Loucy (cell line): ENCODE results near the gene MRPS14.

Experiments
- H2AFZ ChIP-seq: fragments of 200-600 bp; sonication (generic); 2 replicates; pipeline ENCODE4 v1.6.0; 2016; ENCODE audit warnings: antibody characterized with exemption, mild to moderate bottlenecking, low read length, moderate library complexity
- H3F3A ChIP-seq: fragments of 200-600 bp; 2 replicates; pipeline ENCODE4 v1.6.0; 2016; ENCODE audit warnings: antibody characterized with exemption, low read depth, mild to moderate bottlenecking
- H3K27me3 ChIP-seq: fragments of 200-600 bp; sonication (generic); 2 replicates; pipeline ENCODE4 v1.6.1; 2014; ENCODE audit warnings: low read length, mild to moderate bottlenecking; ENCODE audit not compliant: insufficient read depth, poor library complexity, severe bottlenecking
- H3K36me3 ChIP-seq: fragments of 200-600 bp; sonication (generic); 2 replicates; pipeline ENCODE4 v1.6.1; 2016; ENCODE audit warnings: low read length; ENCODE audit not compliant: insufficient read depth
- H3K4me1 ChIP-seq: fragments of 200-600 bp; sonication (generic); 2 replicates; pipeline ENCODE4 v1.5.1; 2014; ENCODE audit warnings: low read length, mild to moderate bottlenecking; ENCODE audit not compliant: insufficient read depth, poor library complexity, severe bottlenecking
- H3K4me2 ChIP-seq: fragments of 200-600 bp; sonication (generic); 2 replicates; pipeline ENCODE4 v1.6.0; 2014; ENCODE audit warnings: antibody characterized with exemption, low read length, low read depth, mild to moderate bottlenecking; ENCODE audit not compliant: poor library complexity, severe bottlenecking
- H3K4me3 ChIP-seq: fragments of 200-600 bp; sonication (generic); 2 replicates; pipeline ENCODE4 v1.5.1; 2014; ENCODE audit warnings: low read length, mild to moderate bottlenecking, mixed read lengths; ENCODE audit not compliant: poor library complexity, severe bottlenecking
- H3K79me2 ChIP-seq: fragments of 200-600 bp; sonication (generic); 2 replicates; pipeline ENCODE4 v1.6.1; 2014; ENCODE audit warnings: low read length; ENCODE audit not compliant: insufficient read depth
- H3K9ac ChIP-seq: fragments of 200-600 bp; sonication (generic); 2 replicates; pipeline ENCODE4 v1.6.0; 2014; ENCODE audit warnings: mild to moderate bottlenecking, low read depth, low read length, moderate library complexity; ENCODE audit not compliant: poor library complexity, severe bottlenecking
- H3K9me2 ChIP-seq: fragments of 200-600 bp; sonication (generic); replicated peaks from 2 replicates; pipeline ENCODE4 v1.6.1; 2016; ENCODE audit warnings: low read depth, low read length, mixed read lengths
- H3K9me3 ChIP-seq: fragments of 200-600 bp; sonication (generic); 2 replicates; pipeline ENCODE4 v1.6.1; 2014; ENCODE audit warnings: mild to moderate bottlenecking, antibody characterized with exemption, low read length, low read depth; ENCODE audit not compliant: insufficient read depth
- H4K20me1 ChIP-seq: fragments of 200-600 bp; sonication (generic); 2 replicates; pipeline ENCODE4 v1.6.0; 2014; ENCODE audit warnings: antibody characterized with exemption, low read length, mild to moderate bottlenecking; ENCODE audit not compliant: insufficient read depth, poor library complexity, severe bottlenecking
- CTCF ChIP-seq: fragments of 200-600 bp; sonication (generic); conservative IDR thresholded peaks from 2 replicates; pipeline ENCODE4 v1.5.1; 2014; ENCODE audit warnings: mild to moderate bottlenecking, antibody characterized with exemption, low read length
- EZH2phosphoT487 ChIP-seq: fragments of 200-600 bp; IDR thresholded peaks from 2 replicates; pipeline ENCODE4 v1.6.1; 2018; ENCODE audit warnings: antibody characterized with exemption, mild to moderate bottlenecking, moderate library complexity, borderline replicate concordance

Gene MRPS14

GRCh38 chr1:175000697-175001187 is 22.5 kb downstream of the MRPS14 start:
- no peaks in the 10 kb centered on the region for H3K9me3 ChIP-seq
- H3K9me2 ChIP-seq, result no peaks in the 10 kb centered on the region
- no peaks in the 10 kb centered on the region for H3K27me3 ChIP-seq
- H3K79me2 ChIP-seq, result peaks cover 59% of the 10 kb centered on the region
- TF ChIP-seq CTCF (no peak), EZH2phosphoT487 (no peak)
- no peak overlapping the region for H2AFZ ChIP-seq
- peaks cover 55% of the 10 kb centered on the region for H4K20me1 ChIP-seq
- H3K4me3 ChIP-seq, result peak overlapping the region; percentile 98
- peak overlapping the region; percentile 91 for H3K4me2 ChIP-seq
- peaks cover 9% of the 10 kb centered on the region; the same call in 1 of the 2 replicates for H3K36me3 ChIP-seq
- H3K9ac ChIP-seq, result peak overlapping the region; percentile 100
- H3K4me1 ChIP-seq, result peaks cover 55% of the 10 kb centered on the region
- H3F3A ChIP-seq, result peaks cover 6% of the 10 kb centered on the region; the same call in 1 of the 2 replicates

GRCh38 chr1:174999936-175000696 is 23.1 kb downstream of the MRPS14 start, which contains the start of gene CACYBP:
Gene CACYBP, plus strand, starts transcription at chr1:174999947. Its CDS starts 234 bp downstream, at chr1:175000181.
- Histone ChIP-seq H3K4me1 (peaks cover 49% of the 10 kb centered on the region), H3K79me2 (peaks cover 53% of the 10 kb centered on the region), H4K20me1 (peaks cover 49% of the 10 kb centered on the region), H3K36me3 (peaks cover 2% of the 10 kb centered on the region; the same call in 1 of the 2 replicates), H3K9ac (peak within 1 kb of the TSS; percentile 100), H3K4me2 (peak within 1 kb of the TSS; percentile 99), H3K27me3 (no peaks in the 10 kb centered on the region), H3K9me2 (no peaks in the 10 kb centered on the region), H3K9me3 (no peaks in the 10 kb centered on the region), H3K4me3 (peak within 1 kb of the TSS; percentile 98), H2AFZ (peak within 1 kb of the TSS; percentile 82), H3F3A (peaks cover 6% of the 10 kb centered on the region; the same call in 1 of the 2 replicates)
- TF ChIP-seq EZH2phosphoT487, result no peak
- no peak for TF ChIP-seq CTCF

- TF ChIP-seq CTCF (no peak), EZH2phosphoT487 (no peak)
- Histone ChIP-seq H3K9ac (peak overlapping the region; percentile 100), H4K20me1 (peaks cover 41% of the 10 kb centered on the region), H3K36me3 (no peaks in the 10 kb centered on the region), H3K9me3 (no peaks in the 10 kb centered on the region), H3K9me2 (no peaks in the 10 kb centered on the region), H3K79me2 (peaks cover 45% of the 10 kb centered on the region), H3F3A (peaks cover 6% of the 10 kb centered on the region; the same call in 1 of the 2 replicates), H3K4me3 (peak overlapping the region; percentile 98), H3K4me1 (peaks cover 42% of the 10 kb centered on the region), H2AFZ (peak overlapping the region; percentile 82), H3K4me2 (peak overlapping the region; percentile 99), H3K27me3 (no peaks in the 10 kb centered on the region)
These were observed 23.8 kb downstream of the MRPS14 start for GRCh38 chr1:174999216-174999935.
